ENCODE data around the gene SPATA16.

- TF ChIP-seq CTCF (IDR thresholded peaks at IDR 0.05; ENCODE audit: low read length) (no peak), EZH2phosphoT487 (IDR thresholded peaks at IDR 0.05; ENCODE audit: low read length) (no peak)
These were observed 236.2 kb downstream of the SPATA16 start for GRCh38 chr3:172904711-172905373.
